GM18861 (cell line): Measurements from ENCODE around the gene CACNA1E.

ENCODE experiments used
- ATAC-seq: cut with Tn5 transposase; IDR thresholded peaks from one replicate; pipeline ENCODE4 v1.9.1; 2021; ENCODE audit not compliant: unreplicated experiment

CACNA1E gene

DNA sequence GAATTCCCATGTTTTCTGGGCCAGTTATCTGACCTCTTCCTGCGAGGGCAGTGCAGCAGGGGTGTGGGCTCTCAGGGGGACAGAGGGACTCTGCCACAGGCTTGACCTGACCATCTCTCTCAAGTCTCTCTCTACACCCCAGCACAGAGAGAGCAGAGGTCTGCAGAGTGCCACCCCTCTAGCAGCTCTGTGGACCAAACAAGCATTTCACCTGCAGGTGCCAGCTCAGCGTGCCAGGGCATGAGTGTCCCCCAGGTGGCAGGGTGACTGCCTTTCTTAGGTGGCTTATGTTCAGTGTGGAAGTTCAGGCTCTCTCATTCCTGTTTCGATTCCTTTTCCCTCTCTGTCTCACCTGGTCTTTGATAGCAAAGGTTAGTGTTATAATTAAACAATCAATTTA, 191.3 kb downstream of the CACNA1E start:
- ATAC-seq, result no peak

DNA sequence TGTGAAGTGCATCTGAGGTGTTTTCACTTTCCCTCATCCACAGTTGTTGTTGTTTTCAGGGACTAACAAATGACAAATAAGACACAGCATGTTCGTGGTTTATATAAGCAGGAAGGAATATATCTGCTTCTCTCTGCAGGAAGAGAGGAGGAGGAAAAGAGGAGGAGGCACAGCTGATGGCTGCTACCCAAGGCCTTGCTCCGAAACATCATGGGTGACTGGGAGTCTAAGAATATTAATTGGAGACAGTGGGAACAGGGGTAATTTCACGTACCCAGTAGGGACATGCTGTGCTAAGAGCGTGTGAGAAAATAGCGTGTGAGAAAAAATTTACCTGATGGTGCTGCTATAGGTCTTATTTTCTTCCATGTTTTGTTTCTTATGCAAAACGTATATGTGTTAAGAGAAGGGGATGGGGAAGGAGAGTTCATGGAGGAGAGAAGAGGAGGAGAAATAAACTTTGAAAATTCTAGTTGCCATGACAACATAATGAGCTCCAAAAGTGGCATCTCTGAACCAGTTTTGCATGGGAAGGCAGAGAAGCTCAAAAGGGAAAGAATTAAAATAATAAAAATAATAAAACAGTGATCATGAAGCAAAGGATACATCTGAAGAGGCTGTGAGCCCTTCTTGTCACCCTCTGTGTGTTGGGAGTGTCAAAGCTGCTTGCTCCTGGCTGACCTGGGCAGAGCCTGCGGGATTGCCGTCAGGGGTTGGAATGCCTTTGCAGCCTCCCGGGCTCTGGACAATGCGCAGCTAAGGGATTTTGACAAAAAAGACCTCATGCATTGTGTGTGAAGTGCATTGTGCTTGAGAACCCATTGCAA, 192.0 kb downstream of the CACNA1E start:
- no peak for ATAC-seq

GRCh38 chr1:181675918-181676190, 192.5 kb downstream of the CACNA1E start:
- ATAC-seq, result no peak

DNA sequence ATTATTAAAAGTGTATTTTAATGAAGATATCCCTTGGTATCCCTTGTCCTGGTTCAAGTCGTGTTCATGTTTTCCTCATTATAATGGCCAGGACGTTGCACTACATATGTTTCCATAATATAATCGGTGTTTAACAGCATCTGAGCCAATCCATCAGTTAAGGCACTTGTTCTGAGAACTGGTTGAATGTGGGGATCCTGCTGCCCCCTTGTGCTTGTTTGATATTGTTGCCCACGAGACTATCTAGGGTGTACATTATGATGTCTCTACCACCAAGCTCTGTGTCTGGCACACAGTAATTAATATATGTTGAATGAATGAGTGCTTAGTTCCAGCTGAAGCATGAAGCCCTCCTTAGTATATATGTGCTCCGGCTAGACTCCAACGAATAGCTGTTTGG, 193.0 kb downstream of the CACNA1E start:
- no peak for ATAC-seq

GRCh38 chr1:181680332-181680731, 197.0 kb downstream of the CACNA1E start:
- no peak for ATAC-seq

- no peak for ATAC-seq
These were observed 197.6 kb downstream of the CACNA1E start for GRCh38 chr1:181680871-181681270.

DNA sequence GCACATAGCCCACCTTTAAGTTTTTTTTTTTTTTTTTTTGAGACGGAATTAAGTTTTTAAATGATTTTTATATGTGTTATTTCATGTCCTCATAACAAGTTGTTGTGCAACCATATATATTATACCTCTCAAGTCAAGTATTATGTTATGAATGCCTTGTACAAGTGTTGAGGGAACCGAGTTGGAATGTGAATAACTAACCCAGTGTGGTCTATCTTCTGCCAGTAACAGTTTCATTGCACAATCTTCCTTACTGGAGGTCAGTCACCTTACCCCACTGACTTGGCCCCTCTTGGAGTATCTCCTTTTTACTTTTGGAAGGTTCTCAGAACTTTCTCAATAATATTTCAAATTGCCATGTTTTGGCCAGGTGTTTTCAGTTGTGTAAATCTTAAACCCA, 201.9 kb downstream of the CACNA1E start:
- ATAC-seq, result no peak

DNA sequence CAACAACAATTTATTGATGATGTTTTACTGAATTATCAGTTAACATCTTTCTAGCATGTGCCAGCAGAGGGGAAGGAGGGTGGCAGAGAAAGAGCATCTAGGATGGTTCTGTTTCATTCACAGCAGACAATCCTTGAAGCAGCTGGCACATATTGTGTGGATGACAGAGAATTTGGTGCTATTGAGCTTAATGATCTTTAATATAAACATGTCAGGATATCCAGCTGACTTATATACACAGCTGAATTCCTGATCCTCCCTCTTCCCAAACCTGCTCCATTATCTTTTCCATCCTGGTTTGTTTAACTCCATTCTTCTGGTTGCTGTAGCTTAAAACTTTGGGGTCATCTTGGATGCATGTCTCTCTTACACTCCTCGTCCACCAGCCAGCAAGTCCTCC, 218.6 kb downstream of the CACNA1E start:
- ATAC-seq, result no peak

DNA sequence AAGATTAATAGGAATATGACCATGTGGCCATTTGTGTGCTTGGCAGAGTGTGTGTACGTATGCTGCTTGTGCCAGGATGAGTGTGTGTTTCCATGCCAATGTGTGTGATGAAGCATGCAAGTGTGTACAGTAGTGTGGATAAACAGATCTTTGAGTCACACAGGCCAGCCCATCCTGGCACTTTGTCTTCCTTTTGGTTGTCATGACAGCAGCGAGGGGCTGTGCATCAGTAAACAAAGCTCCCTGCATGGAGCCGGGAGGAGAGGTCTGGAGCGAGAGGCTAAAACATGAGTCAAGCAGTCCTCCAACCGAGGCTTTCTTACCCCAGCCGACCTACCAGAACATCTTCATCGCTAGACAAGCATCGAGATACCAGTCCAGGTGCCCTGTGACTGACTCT, 221.2 kb downstream of the CACNA1E start:
- ATAC-seq, result no peak

DNA sequence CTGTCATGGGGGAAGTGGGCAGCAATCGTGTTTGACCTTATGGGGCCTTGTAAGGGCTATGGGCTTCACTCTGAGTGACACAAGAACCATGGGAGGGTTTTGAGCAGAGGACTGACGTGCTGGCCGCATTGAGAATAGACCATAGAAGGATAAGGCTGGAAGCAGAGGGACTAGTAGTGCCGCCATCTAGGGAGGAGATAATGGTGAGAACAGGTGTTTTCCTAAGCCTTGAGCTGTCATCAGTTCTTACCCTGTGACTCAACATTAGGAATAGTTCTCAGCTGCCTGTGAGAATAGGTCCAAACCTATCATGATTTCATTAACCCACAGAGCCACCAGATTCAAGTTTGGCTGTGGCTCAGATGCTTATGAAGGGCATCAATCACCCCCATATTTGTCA, 228.5 kb downstream of the CACNA1E start:
- no peak for ATAC-seq

- no peak for ATAC-seq
These were observed 229.4 kb downstream of the CACNA1E start for GRCh38 chr1:181712711-181713110.

DNA sequence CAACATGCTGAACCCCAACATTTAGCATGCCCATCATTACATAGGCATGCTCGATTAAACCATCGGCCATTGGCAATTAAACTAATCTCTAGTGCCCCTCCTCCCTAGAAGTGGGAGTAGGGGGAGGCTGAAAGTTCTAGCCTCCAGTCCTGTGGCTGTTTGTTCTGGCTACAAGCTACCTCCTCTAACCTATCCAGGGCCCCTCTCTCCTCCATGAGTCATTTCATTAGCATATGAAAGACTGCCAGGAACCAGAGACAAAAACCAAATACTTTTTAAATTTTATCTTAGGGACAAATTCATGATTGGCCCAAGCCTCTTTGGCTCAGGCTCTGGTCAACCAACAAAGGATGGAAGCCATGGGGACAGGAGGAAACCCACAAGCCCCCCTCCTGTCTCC, 231.1 kb downstream of the CACNA1E start:
- ATAC-seq, result no peak

GRCh38 chr1:181718034-181718433, 234.7 kb downstream of the CACNA1E start:
- ATAC-seq, result no peak

- no peak for ATAC-seq
These were observed 243.1 kb downstream of the CACNA1E start for GRCh38 chr1:181726320-181727012.

DNA sequence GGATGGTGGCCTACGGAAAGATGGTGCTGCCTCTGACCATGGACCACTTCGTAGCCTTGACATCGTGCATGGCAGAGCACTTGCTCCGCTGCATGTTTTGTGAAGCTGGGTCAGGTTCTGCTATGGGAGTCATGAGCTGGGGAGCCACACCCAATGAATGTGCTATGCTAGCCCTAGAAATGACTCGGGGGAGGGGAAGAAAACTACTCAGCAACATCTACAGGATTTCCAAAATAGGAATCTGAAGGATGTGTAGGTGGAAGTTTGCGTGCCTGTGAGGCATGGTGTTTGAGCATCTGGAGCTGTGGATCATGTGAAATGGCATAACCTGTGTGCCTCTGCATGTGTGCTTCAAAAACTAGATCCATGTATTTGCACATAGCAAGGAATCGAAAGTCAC, 247.3 kb downstream of the CACNA1E start:
- ATAC-seq, result no peak

DNA sequence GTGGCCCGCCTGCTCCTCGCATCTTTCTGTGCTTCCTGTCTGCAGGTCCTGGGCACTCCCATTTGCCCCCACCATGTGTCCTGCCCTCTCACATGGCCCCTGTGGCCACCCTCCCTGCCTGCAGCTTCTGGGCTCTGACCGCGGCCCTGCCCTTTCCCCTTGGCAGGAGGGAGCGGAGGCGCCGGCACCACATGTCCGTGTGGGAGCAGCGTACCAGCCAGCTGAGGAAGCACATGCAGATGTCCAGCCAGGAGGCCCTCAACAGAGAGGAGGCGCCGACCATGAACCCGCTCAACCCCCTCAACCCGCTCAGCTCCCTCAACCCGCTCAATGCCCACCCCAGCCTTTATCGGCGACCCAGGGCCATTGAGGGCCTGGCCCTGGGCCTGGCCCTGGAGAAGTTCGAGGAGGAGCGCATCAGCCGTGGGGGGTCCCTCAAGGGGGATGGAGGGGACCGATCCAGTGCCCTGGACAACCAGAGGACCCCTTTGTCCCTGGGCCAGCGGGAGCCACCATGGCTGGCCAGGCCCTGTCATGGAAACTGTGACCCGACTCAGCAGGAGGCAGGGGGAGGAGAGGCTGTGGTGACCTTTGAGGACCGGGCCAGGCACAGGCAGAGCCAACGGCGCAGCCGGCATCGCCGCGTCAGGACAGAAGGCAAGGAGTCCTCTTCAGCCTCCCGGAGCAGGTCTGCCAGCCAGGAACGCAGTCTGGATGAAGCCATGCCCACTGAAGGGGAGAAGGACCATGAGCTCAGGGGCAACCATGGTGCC, 249.1 kb downstream of the CACNA1E start:
- no peak for ATAC-seq

DNA sequence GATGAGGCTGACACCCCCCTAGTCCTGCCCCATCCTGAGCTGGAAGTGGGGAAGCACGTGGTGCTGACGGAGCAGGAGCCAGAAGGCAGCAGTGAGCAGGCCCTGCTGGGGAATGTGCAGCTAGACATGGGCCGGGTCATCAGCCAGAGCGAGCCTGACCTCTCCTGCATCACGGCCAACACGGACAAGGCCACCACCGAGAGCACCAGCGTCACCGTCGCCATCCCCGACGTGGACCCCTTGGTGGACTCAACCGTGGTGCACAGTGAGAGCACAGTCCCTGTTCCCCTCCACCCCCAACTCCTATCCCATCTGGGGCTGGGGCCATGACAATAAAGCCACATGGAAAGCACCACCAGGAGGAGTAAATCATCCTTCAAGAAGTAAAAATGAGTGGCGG, 250.2 kb downstream of the CACNA1E start:
- no peak for ATAC-seq

GRCh38 chr1:181737056-181737455, 253.7 kb downstream of the CACNA1E start:
- ATAC-seq, result no peak

DNA sequence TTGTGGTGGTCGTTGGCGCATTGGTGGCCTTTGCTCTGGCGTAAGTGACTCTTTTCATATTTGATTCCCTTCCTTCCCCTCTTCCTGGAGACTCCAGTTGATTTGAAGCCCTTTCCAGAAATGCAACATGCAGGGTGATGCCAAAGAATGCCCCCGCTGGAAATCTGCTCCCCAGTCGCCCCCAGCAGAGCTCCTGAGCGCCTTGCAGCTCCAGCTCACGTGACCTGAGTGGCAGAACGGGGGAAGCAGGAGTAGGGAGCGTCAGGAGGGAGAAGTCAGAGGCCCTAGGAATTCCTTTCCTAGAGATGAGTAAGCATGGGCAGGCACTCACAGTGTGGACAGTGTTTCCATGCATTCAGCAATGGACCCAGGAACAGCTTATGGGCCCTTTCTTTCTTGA, 255.9 kb downstream of the CACNA1E start:
- ATAC-seq, result no peak

DNA sequence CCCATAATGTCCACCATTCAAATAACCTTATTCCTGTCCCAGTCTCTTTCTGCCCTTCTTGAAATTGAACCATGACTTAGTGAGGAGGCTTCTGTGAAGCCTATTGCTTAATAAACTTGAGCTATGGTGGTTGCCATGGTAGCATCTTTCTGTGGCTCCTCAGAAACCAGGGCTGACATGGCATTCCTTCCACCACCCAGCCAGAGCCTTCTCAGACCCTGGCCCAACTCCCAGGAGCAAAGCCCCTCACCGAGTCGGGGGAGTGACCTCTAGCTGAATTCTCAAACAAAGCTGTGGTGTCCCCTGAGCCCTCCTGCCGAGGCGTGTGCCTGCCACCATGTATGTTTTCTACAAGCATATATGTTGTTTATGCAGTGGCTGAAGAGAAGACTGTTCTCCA, 259.1 kb downstream of the CACNA1E start:
- ATAC-seq, result no peak

DNA sequence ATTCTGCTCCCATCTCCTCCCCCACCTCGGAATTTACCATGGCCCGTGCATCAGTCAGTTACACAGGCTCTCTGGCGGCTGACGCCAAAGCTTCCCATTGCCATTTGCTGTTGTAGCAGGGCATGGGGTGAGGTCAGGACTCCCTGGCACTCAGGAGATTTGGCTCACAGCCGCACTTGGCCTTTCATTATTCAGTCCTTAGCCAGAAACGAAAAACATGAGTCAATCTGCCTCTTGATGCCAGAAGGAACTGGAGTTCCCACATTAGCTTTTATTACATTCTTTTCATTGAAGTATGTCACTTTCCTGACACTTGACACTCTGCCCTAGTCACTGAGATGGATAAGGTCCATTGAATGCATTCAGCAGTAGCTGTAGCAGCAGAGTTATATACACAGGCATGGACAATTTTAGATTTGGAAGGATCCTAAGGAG, 260.6 kb downstream of the CACNA1E start:
- no peak for ATAC-seq

DNA sequence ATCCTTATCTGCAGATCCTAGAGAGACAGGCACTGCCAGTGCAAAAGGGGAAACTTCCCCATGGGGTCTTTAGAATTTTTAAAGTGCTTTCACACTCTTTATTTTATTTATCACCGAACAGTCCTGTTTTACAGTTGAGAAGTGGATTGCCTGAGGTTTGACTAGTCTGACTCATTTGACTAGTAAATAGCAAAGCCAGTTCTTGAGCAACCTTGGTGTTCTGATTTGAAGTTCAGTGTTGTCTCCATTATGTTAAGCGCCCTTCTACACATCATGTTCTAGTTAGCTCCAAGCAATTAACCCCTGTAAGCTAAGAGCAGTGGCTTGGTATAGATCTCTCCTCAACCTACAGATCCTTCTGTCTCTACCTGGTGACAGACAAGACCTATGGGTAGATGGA, 262.9 kb downstream of the CACNA1E start:
- no peak for ATAC-seq
